ENCODE results near the gene DARS1. TPM values are rescaled to one million over a fixed set of nuclear protein-coding genes. Genes with fewer than 3 reads are reported as not detected.
A peak's percentile ranks its signal among the peaks of the same experiment; 100 is the strongest.

DARS1 gene
- total RNA-seq, 4 donors from 2014 or later, result 115 to 176 (median 156) TPM

GRCh38 chr2:136001131-136001530 lies 15.7 kb upstream of the DARS1 start:
- H3K27ac ChIP-seq, result peak overlapping the region in 3 of 4 donors; percentile 41 to 71 (median 60)

GRCh38 chr2:136000502-136000901 lies 15.1 kb upstream of the DARS1 start:
- 6 to 25% methylated on average over 2 of the region's 2 CpGs for WGBS, 2 donors (ENCODE audit: low coverage in 1 of 2)
- peak; percentile 84 for ATAC-seq
- TF ChIP-seq CTCF (IDR thresholded peaks at IDR 0.05) (no peak), EP300 (IDR thresholded peaks at IDR 0.05) (no peak), POLR2AphosphoS5 (IDR thresholded peaks at IDR 0.05) (peak; percentile 55), POLR2A (IDR thresholded peaks at IDR 0.05) (no peak)

More at GRCh38 chr2:136001131-136001530, 15.7 kb upstream of the DARS1 start:
- Histone ChIP-seq H3K36me3 (no peaks in the 10 kb centered on the region), H3K9me3 (no peaks in the 10 kb centered on the region), H3K4me3 (no peak overlapping the region), H3K27me3 (no peaks in the 10 kb centered on the region), H3K4me1 (peaks cover 0 to 19% (median 3%) of the 10 kb centered on the region in 3 donors)
- no peak for ATAC-seq
- WGBS, 2 donors (ENCODE audit: low coverage in 1 of 2), result 100% methylated on average over 1 of the region's 1 CpG; no CpG with 5 or more reads in 1 of the 2 donors
- TF ChIP-seq CTCF (IDR thresholded peaks at IDR 0.05), result no peak
- no peak for TF ChIP-seq EP300 (IDR thresholded peaks at IDR 0.05)
- no peak for TF ChIP-seq POLR2A (IDR thresholded peaks at IDR 0.05)
- TF ChIP-seq POLR2AphosphoS5 (IDR thresholded peaks at IDR 0.05), result no peak

GRCh38 chr2:135999899-136000298 lies 14.5 kb upstream of the DARS1 start:
- 40 to 74% methylated on average over 2 to 4 of the region's 4 CpGs for WGBS, 2 donors (ENCODE audit: low coverage in 1 of 2)
- no peak overlapping the region for H3K4me3 ChIP-seq
- H3K27me3 ChIP-seq, result no peaks in the 10 kb centered on the region
- no peaks in the 10 kb centered on the region for H3K36me3 ChIP-seq
- H3K4me1 ChIP-seq, result peaks cover 0 to 19% (median 3%) of the 10 kb centered on the region in 3 donors
- H3K27ac ChIP-seq, result peak overlapping the region in 3 of 4 donors; percentile 26 to 60 (median 41)
- H3K9me3 ChIP-seq, result no peaks in the 10 kb centered on the region
- ATAC-seq, result no peak
- no peak for TF ChIP-seq POLR2A (IDR thresholded peaks at IDR 0.05)
- no peak for TF ChIP-seq CTCF (IDR thresholded peaks at IDR 0.05)
- TF ChIP-seq POLR2AphosphoS5 (IDR thresholded peaks at IDR 0.05), result no peak
- no peak for TF ChIP-seq EP300 (IDR thresholded peaks at IDR 0.05)

More at GRCh38 chr2:136000502-136000901, 15.1 kb upstream of the DARS1 start:
- Histone ChIP-seq H3K4me1 (peaks cover 0 to 19% (median 3%) of the 10 kb centered on the region in 3 donors), H3K4me3 (no peak overlapping the region), H3K9me3 (no peaks in the 10 kb centered on the region), H3K36me3 (no peaks in the 10 kb centered on the region), H3K27ac (peak overlapping the region in 3 of 4 donors; percentile 41 to 71 (median 60)), H3K27me3 (no peaks in the 10 kb centered on the region)

- Histone ChIP-seq H3K36me3 (no peaks in the 10 kb centered on the region), H3K27me3 (no peaks in the 10 kb centered on the region), H3K4me1 (peaks cover 0 to 19% (median 3%) of the 10 kb centered on the region in 3 donors), H3K27ac (no peak overlapping the region), H3K4me3 (no peak overlapping the region), H3K9me3 (no peaks in the 10 kb centered on the region)
- no peak for TF ChIP-seq EP300 (IDR thresholded peaks at IDR 0.05)
- TF ChIP-seq CTCF (IDR thresholded peaks at IDR 0.05), result no peak
- no peak for TF ChIP-seq POLR2A (IDR thresholded peaks at IDR 0.05)
- TF ChIP-seq POLR2AphosphoS5 (IDR thresholded peaks at IDR 0.05), result no peak
- WGBS, 2 donors (ENCODE audit: low coverage in 1 of 2), result 93 to 94% methylated on average over 4 to 5 of the region's 5 CpGs
- ATAC-seq, result no peak
Measured at GRCh38 chr2:135998879-135999278, 13.5 kb upstream of the DARS1 start.

- no peaks in the 10 kb centered on the region for H3K9me3 ChIP-seq
- no peak for ATAC-seq
- peaks cover 0 to 19% (median 3%) of the 10 kb centered on the region in 3 donors for H3K4me1 ChIP-seq
- H3K27me3 ChIP-seq, result no peaks in the 10 kb centered on the region
- no peaks in the 10 kb centered on the region for H3K36me3 ChIP-seq
- no peak overlapping the region for H3K4me3 ChIP-seq
- WGBS, 2 donors (ENCODE audit: low coverage in 1 of 2), result 17 to 59% methylated on average over 1 to 3 of the region's 5 CpGs
- TF ChIP-seq POLR2A (IDR thresholded peaks at IDR 0.05), result no peak
- TF ChIP-seq CTCF (IDR thresholded peaks at IDR 0.05), result no peak
- TF ChIP-seq POLR2AphosphoS5 (IDR thresholded peaks at IDR 0.05), result no peak
- TF ChIP-seq EP300 (IDR thresholded peaks at IDR 0.05), result no peak
- no peak overlapping the region for H3K27ac ChIP-seq
Measured at GRCh38 chr2:135997380-135997779, 12.0 kb upstream of the DARS1 start.
